ENCODE results near the gene MTMR2.

DNA sequence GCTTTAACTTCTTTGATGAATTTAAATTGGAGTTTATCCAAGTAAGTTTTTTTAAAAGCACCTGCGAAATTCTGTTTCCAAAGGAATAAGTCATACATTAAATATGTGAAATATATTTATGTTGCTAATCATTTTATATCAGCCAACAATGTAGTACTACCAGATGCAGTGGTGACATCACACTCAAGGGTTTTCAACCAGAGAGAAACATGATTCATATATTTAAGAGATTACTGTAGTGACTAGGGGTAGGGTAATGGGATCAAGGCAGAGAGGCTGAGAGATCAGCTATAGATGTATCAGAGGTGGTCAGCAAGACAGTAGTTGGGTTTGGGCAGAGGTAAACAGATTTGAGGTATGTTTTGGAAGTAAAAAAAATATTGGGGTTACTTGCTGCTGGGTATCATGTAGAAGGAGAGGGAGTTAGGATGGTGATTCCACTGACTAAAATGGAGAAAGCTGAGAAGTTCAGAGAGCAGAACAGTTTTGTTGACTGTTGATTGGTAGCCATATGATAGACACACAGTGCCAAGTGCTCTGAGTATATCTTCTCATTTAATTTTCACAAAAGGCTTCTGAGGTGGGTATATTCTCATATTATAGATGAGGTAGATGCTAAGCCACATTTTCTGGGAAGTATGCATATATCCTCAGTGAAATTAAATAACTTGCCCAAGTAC is 94.2 kb downstream of the MTMR2 start:
- TF ChIP-seq, protein P1, sequence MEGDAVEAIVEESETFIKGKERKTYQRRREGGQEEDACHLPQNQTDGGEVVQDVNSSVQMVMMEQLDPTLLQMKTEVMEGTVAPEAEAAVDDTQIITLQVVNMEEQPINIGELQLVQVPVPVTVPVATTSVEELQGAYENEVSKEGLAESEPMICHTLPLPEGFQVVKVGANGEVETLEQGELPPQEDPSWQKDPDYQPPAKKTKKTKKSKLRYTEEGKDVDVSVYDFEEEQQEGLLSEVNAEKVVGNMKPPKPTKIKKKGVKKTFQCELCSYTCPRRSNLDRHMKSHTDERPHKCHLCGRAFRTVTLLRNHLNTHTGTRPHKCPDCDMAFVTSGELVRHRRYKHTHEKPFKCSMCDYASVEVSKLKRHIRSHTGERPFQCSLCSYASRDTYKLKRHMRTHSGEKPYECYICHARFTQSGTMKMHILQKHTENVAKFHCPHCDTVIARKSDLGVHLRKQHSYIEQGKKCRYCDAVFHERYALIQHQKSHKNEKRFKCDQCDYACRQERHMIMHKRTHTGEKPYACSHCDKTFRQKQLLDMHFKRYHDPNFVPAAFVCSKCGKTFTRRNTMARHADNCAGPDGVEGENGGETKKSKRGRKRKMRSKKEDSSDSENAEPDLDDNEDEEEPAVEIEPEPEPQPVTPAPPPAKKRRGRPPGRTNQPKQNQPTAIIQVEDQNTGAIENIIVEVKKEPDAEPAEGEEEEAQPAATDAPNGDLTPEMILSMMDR (IDR thresholded peaks at IDR 0.05; ENCODE audit: insufficient read depth, low read depth, low read length): no peak
- no peak for TF ChIP-seq EZH2 (IDR thresholded peaks at IDR 0.05; ENCODE audit: insufficient read depth, low read length)
